Amygdala (tissue), 56 donors: ENCODE data around the gene FBXL19.

ENCODE experiments used
- DNase-seq, 56 donors: peaks; one replicate each; lab custom pipeline; 2025; lab: John Stamatoyannopoulos, UW

FBXL19 gene

GRCh38 chr16:30941600-30942425 lies 18.4 kb downstream of the FBXL19 start:
- DNase-seq = peak in 27 of 56 donors; percentile 8 to 64 (median 35)

- DNase-seq = no peak
Observed at GRCh38 chr16:30942426-30942806, 19.0 kb downstream of the FBXL19 start.

GRCh38 chr16:30944352-30944751 lies 21.0 kb downstream of the FBXL19 start:
- DNase-seq = no peak

GRCh38 chr16:30946671-30947540 lies 23.5 kb downstream of the FBXL19 start:
- no peak for DNase-seq

- DNase-seq = no peak
Observed at GRCh38 chr16:30947541-30947858, 24.1 kb downstream of the FBXL19 start.

- DNase-seq = peak in 55 of 56 donors; percentile 46 to 97 (median 88)
Observed at GRCh38 chr16:30947859-30948666, 24.7 kb downstream of the FBXL19 start.

- DNase-seq = peak in 47 of 56 donors; percentile 9 to 77 (median 55)
Observed at GRCh38 chr16:30948667-30949649, 25.6 kb downstream of the FBXL19 start, which contains the start of gene ORAI3. TSS of gene ORAI3 (plus strand) at chr16:30949068. CDS start at chr16:30949290, 222 bp downstream.

- peak in 17 of 56 donors; percentile 9 to 38 (median 18) for DNase-seq
Observed at GRCh38 chr16:30949650-30950515, 26.5 kb downstream of the FBXL19 start.

GRCh38 chr16:30950516-30951065 lies 27.2 kb downstream of the FBXL19 start:
- no peak for DNase-seq

- DNase-seq = no peak
Observed at GRCh38 chr16:30951193-30951592, 27.8 kb downstream of the FBXL19 start.

- DNase-seq = no peak
Observed at GRCh38 chr16:30951750-30952149, 28.4 kb downstream of the FBXL19 start.

- DNase-seq = no peak
Observed at GRCh38 chr16:30953111-30953510, 29.7 kb downstream of the FBXL19 start.

GRCh38 chr16:30953511-30954124 lies 30.2 kb downstream of the FBXL19 start:
- DNase-seq = peak in 41 of 56 donors; percentile 13 to 77 (median 41)

- no peak for DNase-seq
Observed at GRCh38 chr16:30954993-30955392, 31.6 kb downstream of the FBXL19 start.

- peak in 51 of 56 donors; percentile 22 to 87 (median 72) for DNase-seq
Observed at GRCh38 chr16:30956601-30957455, 33.5 kb downstream of the FBXL19 start.

GRCh38 chr16:30957456-30958174 lies 34.2 kb downstream of the FBXL19 start, which contains the start of gene SETD1A:
TSS of gene SETD1A (plus strand) at chr16:30957754. CDS start at chr16:30958732, 978 bp downstream.
- peak; percentile 76 to 97 (median 93) for DNase-seq
